ENCODE measurements around the gene CHD6.

CHD6 gene

GRCh38 chr20:41617902-41618806, at the start of gene CHD6:
Gene CHD6, minus strand, starts transcription at chr20:41618377. Its CDS starts 67,040 bp downstream, at chr20:41551337.
- peak; percentile 98 to 99 for DNase-seq

- no peak for DNase-seq
These were observed 46.4 kb upstream of the CHD6 start for GRCh38 chr20:41664584-41664983.

GRCh38 chr20:41657655-41658054, 39.5 kb upstream of the CHD6 start:
- no peak for DNase-seq

GRCh38 chr20:41655962-41656618, 37.9 kb upstream of the CHD6 start:
- peak in 1 of 2 experiments; percentile 4 for DNase-seq

- no peak for DNase-seq
These were observed 36.7 kb upstream of the CHD6 start for GRCh38 chr20:41654884-41655283.

GRCh38 chr20:41654292-41654691, 36.1 kb upstream of the CHD6 start:
- DNase-seq: peak; percentile 80 to 85

DNA sequence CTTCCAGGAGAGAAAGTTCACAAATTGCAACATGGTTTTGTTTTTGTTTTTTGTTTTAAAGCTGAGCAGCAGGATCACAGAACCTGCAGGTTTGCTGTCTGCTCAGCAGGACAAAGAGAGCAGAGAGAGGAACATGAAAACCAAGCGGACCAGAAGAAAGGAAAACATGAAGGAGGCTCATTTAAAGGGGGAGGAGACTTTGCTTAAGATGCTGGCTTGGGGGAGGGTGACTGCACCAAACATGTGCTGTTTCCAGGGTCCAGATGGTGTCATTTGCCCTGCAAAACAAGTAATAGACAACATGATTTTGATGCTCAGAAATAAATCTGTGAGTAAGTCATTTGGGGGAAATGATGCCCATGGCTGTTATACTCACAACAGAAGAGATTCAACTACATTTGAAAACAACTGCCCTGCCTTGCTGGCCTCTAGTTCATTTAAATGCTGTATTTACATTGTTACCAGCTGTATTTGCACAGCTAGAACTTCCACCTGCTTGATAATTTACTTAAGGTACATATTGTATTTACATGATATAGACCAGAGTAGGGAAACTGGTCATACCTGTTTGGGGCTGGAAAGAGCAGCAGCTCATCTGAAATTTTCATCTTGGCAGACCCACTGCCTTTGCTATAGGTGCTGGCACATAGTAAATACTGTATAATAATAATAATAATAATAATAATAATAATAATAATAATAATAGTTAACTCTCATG, 32.2 kb upstream of the CHD6 start:
- DNase-seq: peak; percentile 85 to 88

GRCh38 chr20:41649489-41649888, 31.3 kb upstream of the CHD6 start:
- peak; percentile 22 to 55 for DNase-seq

- DNase-seq: no peak
These were observed 27.2 kb upstream of the CHD6 start for GRCh38 chr20:41645372-41645771.

GRCh38 chr20:41643504-41643938, 25.3 kb upstream of the CHD6 start:
- peak; percentile 91 to 92 for DNase-seq

GRCh38 chr20:41639630-41640029, 21.5 kb upstream of the CHD6 start:
- DNase-seq: no peak

- DNase-seq: no peak
These were observed 20.3 kb upstream of the CHD6 start for GRCh38 chr20:41638456-41638855.

DNA sequence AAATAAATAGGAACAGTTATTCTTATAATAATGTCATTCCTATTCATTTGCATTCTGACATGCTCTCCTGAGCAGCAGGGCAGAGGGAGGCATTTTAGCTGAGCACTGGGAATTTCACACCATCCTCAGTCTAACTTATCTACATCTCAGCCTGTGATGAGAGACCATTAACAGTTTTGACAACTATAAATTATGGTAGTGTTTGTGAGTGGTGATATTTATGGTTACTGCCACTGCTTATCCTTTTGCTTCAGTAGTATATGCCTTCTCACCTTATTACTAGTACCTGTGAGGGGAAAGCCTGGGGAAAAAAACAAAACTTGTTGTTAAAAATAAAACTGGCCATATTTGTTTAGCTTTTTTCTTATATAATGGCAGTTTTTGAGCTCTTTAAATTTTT, 17.0 kb upstream of the CHD6 start:
- DNase-seq: no peak

GRCh38 chr20:41632896-41633295, 14.7 kb upstream of the CHD6 start:
- no peak for DNase-seq

DNA sequence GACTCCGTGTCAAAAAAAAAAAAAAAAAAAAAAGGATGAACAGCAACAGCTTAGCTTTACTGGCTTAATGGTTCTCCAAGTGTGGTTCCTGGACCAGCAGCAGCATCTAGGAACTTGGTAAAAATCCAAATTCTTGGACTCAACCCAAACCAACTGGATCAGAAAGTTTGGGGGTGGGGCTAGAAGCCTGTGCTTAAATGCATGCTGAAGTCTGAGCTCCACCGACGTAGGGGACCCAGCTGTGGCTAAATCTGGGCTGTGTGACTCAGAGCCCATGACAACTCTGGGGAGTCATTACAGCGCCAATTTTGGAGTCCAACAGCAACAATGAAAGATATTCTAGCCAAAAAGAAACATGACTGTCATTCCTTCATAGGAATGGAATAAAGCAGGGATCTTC, 13.6 kb upstream of the CHD6 start:
- no peak for DNase-seq

DNA sequence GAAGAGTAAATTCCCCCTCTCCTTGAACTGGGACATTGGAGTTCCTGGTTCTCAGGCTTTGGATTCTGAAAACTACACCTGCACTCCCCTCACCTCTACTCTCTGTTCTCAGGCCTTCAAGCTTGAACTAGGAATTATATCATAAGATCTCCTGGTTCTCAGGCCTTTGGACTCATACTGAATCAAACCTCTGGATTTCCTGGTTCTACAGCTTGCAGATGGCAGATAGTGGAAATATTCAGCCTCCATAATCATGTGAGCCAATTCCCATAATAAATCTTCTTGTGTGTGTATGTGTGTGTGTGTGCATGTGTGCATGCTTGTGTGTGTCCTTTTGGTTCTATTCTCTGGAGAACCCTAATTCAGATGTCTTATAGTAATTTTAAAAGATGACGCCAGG, 12.7 kb upstream of the CHD6 start:
- DNase-seq: no peak

- DNase-seq: no peak
These were observed 9.6 kb upstream of the CHD6 start for GRCh38 chr20:41627611-41628244.

DNA sequence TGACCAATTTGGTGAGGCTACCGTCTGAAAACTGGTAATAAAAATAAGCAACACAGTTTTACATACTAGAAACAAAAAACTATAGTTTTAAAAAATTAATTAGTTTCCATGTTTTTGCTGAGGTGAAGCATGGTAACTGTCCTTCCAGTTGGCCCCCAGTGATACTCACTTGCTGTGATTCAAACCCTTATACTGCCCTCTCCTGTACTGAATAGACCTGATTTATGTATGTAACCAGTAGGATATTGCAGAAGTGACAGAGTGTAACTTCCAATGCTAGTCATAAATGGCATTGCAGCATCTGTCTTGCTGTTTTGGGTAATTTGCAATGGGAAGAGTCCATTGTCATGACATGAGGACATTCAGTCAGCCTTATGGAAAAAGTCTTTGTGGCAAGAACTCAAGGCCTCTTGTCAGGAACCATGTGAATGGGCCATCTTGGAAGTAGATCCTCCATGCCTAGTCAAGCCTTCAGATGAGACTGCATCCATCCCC, 8.9 kb upstream of the CHD6 start:
- DNase-seq: no peak

DNA sequence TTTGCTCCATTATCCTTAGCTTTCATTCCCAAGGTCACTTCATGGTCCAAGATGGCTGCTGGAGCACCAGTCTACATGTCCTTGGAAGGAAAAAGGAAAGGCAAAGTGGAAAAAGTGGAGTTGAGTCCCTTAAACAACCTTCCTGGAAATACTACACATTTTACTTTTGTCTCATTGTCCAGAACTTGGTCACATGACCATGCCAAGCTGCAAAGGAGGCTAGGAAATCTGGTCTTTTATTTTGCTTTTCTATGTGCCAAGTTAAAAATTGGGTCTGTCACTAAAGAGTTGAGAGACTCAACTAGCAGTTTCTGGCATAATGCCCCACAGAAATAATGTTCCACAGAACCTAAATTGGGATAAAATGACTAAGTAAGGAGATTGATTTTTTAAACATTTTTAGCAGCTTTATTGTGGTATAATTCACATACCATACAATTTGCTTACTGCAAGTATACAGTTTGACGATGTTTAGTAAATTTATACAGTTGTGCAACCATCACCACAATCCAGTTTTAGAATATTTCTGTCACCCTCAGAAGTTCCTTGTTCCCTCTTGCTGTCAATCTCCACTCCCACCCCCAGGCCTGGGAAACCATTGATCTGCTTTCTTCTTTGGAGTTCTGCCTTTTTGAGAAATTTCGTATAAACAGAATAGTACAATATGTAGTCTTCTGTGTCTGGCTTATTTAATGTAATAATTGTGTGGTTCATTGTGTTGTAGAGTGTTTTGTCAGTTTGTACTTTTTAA, 5.6 kb upstream of the CHD6 start:
- DNase-seq: no peak

- no peak for DNase-seq
These were observed 4.4 kb upstream of the CHD6 start for GRCh38 chr20:41622584-41622983.

DNA sequence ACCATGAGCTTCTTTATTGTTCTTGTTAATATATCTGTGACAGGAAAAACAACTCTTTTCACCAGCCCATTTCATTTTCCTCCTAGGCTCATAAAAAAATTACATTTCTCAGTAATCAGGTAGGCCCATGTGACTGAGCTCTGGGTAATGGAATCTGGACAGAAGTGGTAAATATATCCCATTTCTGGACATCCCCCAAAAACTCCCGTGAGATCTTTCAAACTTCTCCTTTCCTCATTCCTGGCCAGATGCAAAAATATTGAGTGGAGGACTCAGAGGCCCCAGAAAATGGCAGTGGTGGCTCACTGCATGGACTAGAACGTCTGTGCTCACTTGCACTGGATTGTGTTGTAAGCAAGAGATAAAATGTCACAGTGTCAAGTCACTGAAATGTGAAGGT, 3.8 kb upstream of the CHD6 start:
- no peak for DNase-seq

- no peak for DNase-seq
These were observed 3.2 kb upstream of the CHD6 start for GRCh38 chr20:41621421-41621820.
